Panc1 (cell line): ENCODE results near the gene PHKB. TPM values are rescaled to one million over a fixed set of nuclear protein-coding genes. Genes with fewer than 3 reads are reported as not detected.

Experiments
- ATAC-seq: fragments of 200-7000 bp; cut with Tn5 transposase; 2 replicates; pipeline ENCODE4 v1.9.1; 2020; ENCODE audit warnings: mild to moderate bottlenecking, moderate library complexity
- BruUV-seq: library from RNA; stranded (reverse); fragments of 400-500 nt; replicated peaks from 2 replicates; lab custom pipeline; 2021; lab: Mats Ljungman, UMichigan
- CTCF ChIA-PET: fragments of 300-600 bp; sonication (Branson Sonifier 250); formaldehyde crosslinking; loops from one replicate; lab custom pipeline; 2022; ENCODE audit warnings: antibody characterized with exemption; lab: Charles Lee
- POLR2A ChIA-PET: fragments of 300-600 bp; sonication (Branson Sonifier 250); formaldehyde crosslinking; loops from one replicate; lab custom pipeline; 2022; ENCODE audit warnings: antibody characterized with exemption; lab: Charles Lee
- DNase-seq: peaks from one replicate; pipeline ENCODE4 v3.0.0-alpha.2; 2010; ENCODE audit warnings: low read depth, low spot score
- H3K27ac ChIP-seq: 2 replicates; pipeline ENCODE4 v1.5.1; 2011; ENCODE audit warnings: mild to moderate bottlenecking, low read length, inconsistent platforms
- H3K27me3 ChIP-seq: fragments of 200-500 bp; sonication (Bioruptor generic); 2 replicates; pipeline ENCODE4 v1.6.0; 2014; ENCODE audit warnings: low read length, inconsistent platforms; ENCODE audit not compliant: control insufficient read depth, insufficient read depth
- H3K36me3 ChIP-seq: fragments of 200-500 bp; sonication (Bioruptor generic); 2 replicates; pipeline ENCODE4 v1.5.1; 2014; ENCODE audit warnings: inconsistent platforms, mild to moderate bottlenecking, low read length, moderate library complexity; ENCODE audit not compliant: control insufficient read depth, insufficient read depth
- H3K4me1 ChIP-seq: 2 replicates; pipeline ENCODE4 v1.5.1; 2011; ENCODE audit warnings: inconsistent platforms, mild to moderate bottlenecking, low read length, moderate library complexity; ENCODE audit not compliant: control insufficient read depth, insufficient read depth
- H3K4me3 ChIP-seq, 2 experiments: 2 replicates each; pipeline ENCODE4 v1.5.1; 2011 to 2012; ENCODE audit warnings: low read depth in 2 of 2, low read length in 2 of 2, mild to moderate bottlenecking in 2 of 2, inconsistent platforms in 1 of 2, moderate library complexity in 1 of 2
- H3K9me3 ChIP-seq: fragments of 200-500 bp; sonication (Bioruptor generic); 2 replicates; pipeline ENCODE4 v1.5.1; 2014; ENCODE audit warnings: low read depth, mild to moderate bottlenecking, inconsistent platforms, low read length, moderate library complexity; ENCODE audit not compliant: control insufficient read depth, insufficient read depth
- POLR2AphosphoS5 ChIP-seq: IDR thresholded peaks from 2 replicates; pipeline ENCODE4 v1.6.1; 2012; ENCODE audit warnings: mild to moderate bottlenecking, low read depth, low read length, moderate library complexity
- SIN3A ChIP-seq: IDR thresholded peaks from 2 replicates; pipeline ENCODE4 v1.6.1; 2012; ENCODE audit warnings: low read depth, mild to moderate bottlenecking, low read length, moderate library complexity, borderline replicate concordance; ENCODE audit not compliant: insufficient read depth
- TCF7L2 ChIP-seq: IDR thresholded peaks from 2 replicates; pipeline ENCODE4 v1.6.1; 2011; ENCODE audit warnings: mild to moderate bottlenecking, low read depth, low read length, inconsistent platforms
- in situ Hi-C: cut with HindIII; loops from 2 replicates; pipeline ENCODE4 v1.10.0; 2016; ENCODE audit warnings: low sequenced_read_pairs, low pct_unique_long_range_greater_than_20kb
- intact Hi-C: fragments of 100-400 bp; cut with micrococcal nuclease; formaldehyde crosslinking; loops from one replicate; pipeline ENCODE4 v1.10.0; 2022; ENCODE audit not compliant: unreplicated experiment
- total RNA-seq: library from RNA; stranded (reverse); gene quantifications from one replicate; pipeline ENCODE4 v1.2.1, GENCODE V29; 2021; ENCODE audit not compliant: unreplicated experiment
- TF ChIP-seq, protein P1 (sequence below), 2 experiments: IDR thresholded peaks; 2 replicates each; pipeline ENCODE4 v1.6.1; 2011 to 2012; ENCODE audit warnings: low read depth in 2 of 2, control low read depth in 1 of 2, low read length in 1 of 2, mild to moderate bottlenecking in 1 of 2, moderate library complexity in 1 of 2; ENCODE audit not compliant: insufficient read depth in 1 of 2
- TF ChIP-seq, protein P2 (sequence below): fragments of 450-650 bp; IDR thresholded peaks from 2 replicates; pipeline ENCODE4 v1.5.1; 2017; ENCODE audit warnings: mild to moderate bottlenecking

The PHKB gene
- total RNA-seq, 1 experiment from 2014 or later = 29.5 TPM

DNA sequence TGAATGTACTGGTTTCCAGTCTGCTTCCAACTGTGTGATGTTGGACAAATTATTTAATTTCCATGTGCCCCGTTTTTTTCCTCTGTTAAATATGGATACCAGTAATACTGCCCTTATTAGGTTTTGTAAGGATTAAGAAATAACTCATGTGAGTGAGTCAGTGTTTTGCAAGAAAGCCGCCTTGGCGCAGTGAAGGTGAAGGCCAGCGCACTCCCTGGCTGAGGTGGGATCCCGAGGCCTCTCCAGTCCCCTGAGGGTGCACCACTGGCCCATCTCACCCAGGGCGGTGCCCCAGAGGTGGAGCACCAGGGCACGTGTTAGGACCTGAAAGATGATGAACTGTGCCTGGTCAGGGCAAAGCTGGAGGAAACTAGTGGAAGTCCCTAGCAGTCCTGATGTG is 43.5 kb downstream of the PHKB start:
- intact Hi-C loops = no loop called here
- BruUV-seq = no TSS peak

DNA sequence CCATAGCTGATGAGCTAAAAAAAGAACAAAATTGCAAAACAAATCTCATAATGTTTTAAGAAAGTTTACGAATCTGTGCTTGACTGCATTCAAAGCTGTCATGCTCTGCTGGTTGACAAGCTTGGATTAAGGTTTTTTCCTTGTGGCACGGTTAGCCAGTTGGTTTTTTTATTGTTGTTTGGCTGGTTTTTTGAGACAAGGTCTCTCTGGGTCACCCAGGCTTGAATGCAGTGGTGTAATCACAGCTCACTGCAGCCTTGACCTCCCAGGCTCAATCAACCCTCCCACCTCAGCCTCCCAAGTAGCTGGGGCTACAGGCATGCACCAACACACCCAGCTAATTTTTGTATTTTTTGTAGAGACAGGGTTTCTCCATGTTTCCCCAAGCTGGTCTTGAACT is 45.7 kb downstream of the PHKB start:
- POLR2A ChIA-PET = no interaction called here
- H3K9me3 ChIP-seq = no peaks in the 10 kb centered on the region
- BruUV-seq = no TSS peak
- TF ChIP-seq SIN3A = no peak
- TF ChIP-seq, protein P1, sequence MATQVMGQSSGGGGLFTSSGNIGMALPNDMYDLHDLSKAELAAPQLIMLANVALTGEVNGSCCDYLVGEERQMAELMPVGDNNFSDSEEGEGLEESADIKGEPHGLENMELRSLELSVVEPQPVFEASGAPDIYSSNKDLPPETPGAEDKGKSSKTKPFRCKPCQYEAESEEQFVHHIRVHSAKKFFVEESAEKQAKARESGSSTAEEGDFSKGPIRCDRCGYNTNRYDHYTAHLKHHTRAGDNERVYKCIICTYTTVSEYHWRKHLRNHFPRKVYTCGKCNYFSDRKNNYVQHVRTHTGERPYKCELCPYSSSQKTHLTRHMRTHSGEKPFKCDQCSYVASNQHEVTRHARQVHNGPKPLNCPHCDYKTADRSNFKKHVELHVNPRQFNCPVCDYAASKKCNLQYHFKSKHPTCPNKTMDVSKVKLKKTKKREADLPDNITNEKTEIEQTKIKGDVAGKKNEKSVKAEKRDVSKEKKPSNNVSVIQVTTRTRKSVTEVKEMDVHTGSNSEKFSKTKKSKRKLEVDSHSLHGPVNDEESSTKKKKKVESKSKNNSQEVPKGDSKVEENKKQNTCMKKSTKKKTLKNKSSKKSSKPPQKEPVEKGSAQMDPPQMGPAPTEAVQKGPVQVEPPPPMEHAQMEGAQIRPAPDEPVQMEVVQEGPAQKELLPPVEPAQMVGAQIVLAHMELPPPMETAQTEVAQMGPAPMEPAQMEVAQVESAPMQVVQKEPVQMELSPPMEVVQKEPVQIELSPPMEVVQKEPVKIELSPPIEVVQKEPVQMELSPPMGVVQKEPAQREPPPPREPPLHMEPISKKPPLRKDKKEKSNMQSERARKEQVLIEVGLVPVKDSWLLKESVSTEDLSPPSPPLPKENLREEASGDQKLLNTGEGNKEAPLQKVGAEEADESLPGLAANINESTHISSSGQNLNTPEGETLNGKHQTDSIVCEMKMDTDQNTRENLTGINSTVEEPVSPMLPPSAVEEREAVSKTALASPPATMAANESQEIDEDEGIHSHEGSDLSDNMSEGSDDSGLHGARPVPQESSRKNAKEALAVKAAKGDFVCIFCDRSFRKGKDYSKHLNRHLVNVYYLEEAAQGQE (IDR thresholded peaks at IDR 0.05; ENCODE audit: insufficient read depth in 1 of 2, low read depth in 2 of 2, low read length in 1 of 2) = no peak
- TF ChIP-seq TCF7L2 = no peak
- no peak for TF ChIP-seq POLR2AphosphoS5
- TF ChIP-seq, protein P2, sequence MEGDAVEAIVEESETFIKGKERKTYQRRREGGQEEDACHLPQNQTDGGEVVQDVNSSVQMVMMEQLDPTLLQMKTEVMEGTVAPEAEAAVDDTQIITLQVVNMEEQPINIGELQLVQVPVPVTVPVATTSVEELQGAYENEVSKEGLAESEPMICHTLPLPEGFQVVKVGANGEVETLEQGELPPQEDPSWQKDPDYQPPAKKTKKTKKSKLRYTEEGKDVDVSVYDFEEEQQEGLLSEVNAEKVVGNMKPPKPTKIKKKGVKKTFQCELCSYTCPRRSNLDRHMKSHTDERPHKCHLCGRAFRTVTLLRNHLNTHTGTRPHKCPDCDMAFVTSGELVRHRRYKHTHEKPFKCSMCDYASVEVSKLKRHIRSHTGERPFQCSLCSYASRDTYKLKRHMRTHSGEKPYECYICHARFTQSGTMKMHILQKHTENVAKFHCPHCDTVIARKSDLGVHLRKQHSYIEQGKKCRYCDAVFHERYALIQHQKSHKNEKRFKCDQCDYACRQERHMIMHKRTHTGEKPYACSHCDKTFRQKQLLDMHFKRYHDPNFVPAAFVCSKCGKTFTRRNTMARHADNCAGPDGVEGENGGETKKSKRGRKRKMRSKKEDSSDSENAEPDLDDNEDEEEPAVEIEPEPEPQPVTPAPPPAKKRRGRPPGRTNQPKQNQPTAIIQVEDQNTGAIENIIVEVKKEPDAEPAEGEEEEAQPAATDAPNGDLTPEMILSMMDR = no peak
- CTCF ChIA-PET = no interaction called here
- H3K27ac ChIP-seq = no peak overlapping the region
- no peaks in the 10 kb centered on the region for H3K4me1 ChIP-seq
- intact Hi-C loops (no loop called here), in situ Hi-C loops (no loop called here)
- no peak for ATAC-seq
- H3K27me3 ChIP-seq = no peaks in the 10 kb centered on the region
- no peak for DNase-seq
- H3K4me3 ChIP-seq = no peak overlapping the region
- H3K36me3 ChIP-seq = no peaks in the 10 kb centered on the region; the same call in 1 of the 2 replicates

More for the DNA sequence above, 43.5 kb downstream of the PHKB start:
- DNase-seq (no peak), ATAC-seq (no peak)
- Histone ChIP-seq H3K4me3 (no peak overlapping the region), H3K27me3 (no peaks in the 10 kb centered on the region), H3K9me3 (no peaks in the 10 kb centered on the region), H3K27ac (no peak overlapping the region), H3K36me3 (no peaks in the 10 kb centered on the region; the same call in 1 of the 2 replicates), H3K4me1 (no peaks in the 10 kb centered on the region)
- ChIA-PET CTCF (no interaction called here), POLR2A (no interaction called here)
- in situ Hi-C loops = no loop called here
- TF ChIP-seq, protein P1 (IDR thresholded peaks at IDR 0.05; ENCODE audit: insufficient read depth in 1 of 2, low read depth in 2 of 2, low read length in 1 of 2) = no peak
- TF ChIP-seq, protein P2 = no peak
- no peak for TF ChIP-seq TCF7L2
- TF ChIP-seq SIN3A = no peak
- TF ChIP-seq POLR2AphosphoS5 = no peak
